ENCODE measurements around the gene CALY.

Gene CALY

GRCh38 chr10:133289761-133290160, 46.9 kb downstream of the CALY start:
- ChIA-PET CTCF (interaction anchor here (0.9 kb wide), 1 partner anchor 12 kb away, joined by 3 read pairs; no protein-coding TSS in a partner anchor), POLR2A (no interaction called here)
- Histone ChIP-seq H3K4me1 (ENCODE audit: control insufficient read depth, insufficient read depth, low read length) (no peaks in the 10 kb centered on the region), H3K4me3 (ENCODE audit: low read depth, low read length) (no peak overlapping the region), H3K36me3 (ENCODE audit: control insufficient read depth in 2 of 2, insufficient read depth in 1 of 2, low read length in 2 of 2) (peaks cover 12 to 80% of the 10 kb centered on the region in 2 experiments), H3K9me3 (ENCODE audit: control insufficient read depth, insufficient read depth, low read depth, low read length) (no peaks in the 10 kb centered on the region), H3K27ac (ENCODE audit: extremely low read depth, low read depth, low read length) (no peak overlapping the region)
- TF ChIP-seq HOXD13 (CRISPR knock-in tag; IDR thresholded peaks at IDR 0.05; ENCODE audit: borderline replicate concordance) (no peak), ZNF48 (tag by site-specific recombination; IDR thresholded peaks at IDR 0.05) (no peak), ZNF23 (tag by site-specific recombination; IDR thresholded peaks at IDR 0.05; ENCODE audit: borderline replicate concordance) (no peak), ZNF362 (tag by site-specific recombination; IDR thresholded peaks at IDR 0.05) (no peak), ZNF155 (tag by site-specific recombination; IDR thresholded peaks at IDR 0.05) (no peak), ZNF639 (tag by site-specific recombination; IDR thresholded peaks at IDR 0.05) (no peak), ZNF324 (tag by site-specific recombination; IDR thresholded peaks at IDR 0.05) (no peak), YY2 (tag by site-specific recombination; IDR thresholded peaks at IDR 0.05) (no peak)
- TF ChIP-seq, protein P1, sequence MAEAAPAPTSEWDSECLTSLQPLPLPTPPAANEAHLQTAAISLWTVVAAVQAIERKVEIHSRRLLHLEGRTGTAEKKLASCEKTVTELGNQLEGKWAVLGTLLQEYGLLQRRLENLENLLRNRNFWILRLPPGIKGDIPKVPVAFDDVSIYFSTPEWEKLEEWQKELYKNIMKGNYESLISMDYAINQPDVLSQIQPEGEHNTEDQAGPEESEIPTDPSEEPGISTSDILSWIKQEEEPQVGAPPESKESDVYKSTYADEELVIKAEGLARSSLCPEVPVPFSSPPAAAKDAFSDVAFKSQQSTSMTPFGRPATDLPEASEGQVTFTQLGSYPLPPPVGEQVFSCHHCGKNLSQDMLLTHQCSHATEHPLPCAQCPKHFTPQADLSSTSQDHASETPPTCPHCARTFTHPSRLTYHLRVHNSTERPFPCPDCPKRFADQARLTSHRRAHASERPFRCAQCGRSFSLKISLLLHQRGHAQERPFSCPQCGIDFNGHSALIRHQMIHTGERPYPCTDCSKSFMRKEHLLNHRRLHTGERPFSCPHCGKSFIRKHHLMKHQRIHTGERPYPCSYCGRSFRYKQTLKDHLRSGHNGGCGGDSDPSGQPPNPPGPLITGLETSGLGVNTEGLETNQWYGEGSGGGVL (tag by site-specific recombination; IDR thresholded peaks at IDR 0.05) = no peak

- Histone ChIP-seq H3K4me1 (ENCODE audit: control insufficient read depth, insufficient read depth, low read length) (no peaks in the 10 kb centered on the region), H3K27ac (ENCODE audit: extremely low read depth, low read depth, low read length) (no peak overlapping the region), H3K36me3 (ENCODE audit: control insufficient read depth in 2 of 2, insufficient read depth in 1 of 2, low read length in 2 of 2) (peaks cover 16 to 80% of the 10 kb centered on the region in 2 experiments), H3K9me3 (ENCODE audit: control insufficient read depth, insufficient read depth, low read depth, low read length) (no peaks in the 10 kb centered on the region), H3K4me3 (ENCODE audit: low read depth, low read length) (no peak overlapping the region)
- POLR2A ChIA-PET = no interaction called here
- CTCF ChIA-PET = no interaction called here
- TF ChIP-seq INSM2 (tag by site-specific recombination; IDR thresholded peaks at IDR 0.05) (no peak), ZNF132 (tag by site-specific recombination; IDR thresholded peaks at IDR 0.05; ENCODE audit: borderline replicate concordance) (no peak), ZNF121 (tag by site-specific recombination; IDR thresholded peaks at IDR 0.05) (no peak), ZNF174 (tag by site-specific recombination; IDR thresholded peaks at IDR 0.05) (no peak), ZNF157 (tag by site-specific recombination; IDR thresholded peaks at IDR 0.05) (no peak), ZNF175 (tag by site-specific recombination; IDR thresholded peaks at IDR 0.05) (no peak), ZNF2 (tag by site-specific recombination; IDR thresholded peaks at IDR 0.05) (no peak), GFI1B (tag by site-specific recombination; IDR thresholded peaks at IDR 0.05) (no peak), ZNF138 (tag by site-specific recombination; IDR thresholded peaks at IDR 0.05; ENCODE audit: borderline replicate concordance) (no peak), ZNF223 (tag by site-specific recombination; IDR thresholded peaks at IDR 0.05) (no peak), ZIC2 (tag by site-specific recombination; IDR thresholded peaks at IDR 0.05) (no peak), ZNF707 (tag by site-specific recombination; IDR thresholded peaks at IDR 0.05) (no peak), YY1 (tag by site-specific recombination; IDR thresholded peaks at IDR 0.05) (no peak), ZNF10 (tag by site-specific recombination; IDR thresholded peaks at IDR 0.05) (no peak)
- TF ChIP-seq, protein P2, sequence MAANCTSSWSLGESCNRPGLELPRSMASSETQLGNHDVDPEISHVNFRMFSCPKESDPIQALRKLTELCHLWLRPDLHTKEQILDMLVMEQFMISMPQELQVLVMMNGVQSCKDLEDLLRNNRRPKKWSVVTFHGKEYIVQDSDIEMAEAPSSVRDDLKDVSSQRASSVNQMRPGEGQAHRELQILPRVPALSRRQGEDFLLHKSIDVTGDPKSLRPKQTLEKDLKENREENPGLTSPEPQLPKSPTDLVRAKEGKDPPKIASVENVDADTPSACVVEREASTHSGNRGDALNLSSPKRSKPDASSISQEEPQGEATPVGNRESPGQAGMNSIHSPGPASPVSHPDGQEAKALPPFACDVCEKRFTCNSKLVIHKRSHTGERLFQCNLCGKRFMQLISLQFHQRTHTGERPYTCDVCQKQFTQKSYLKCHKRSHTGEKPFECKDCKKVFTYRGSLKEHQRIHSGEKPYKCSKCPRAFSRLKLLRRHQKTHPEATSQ (tag by site-specific recombination; IDR thresholded peaks at IDR 0.05) = no peak
- TF ChIP-seq, protein P3, sequence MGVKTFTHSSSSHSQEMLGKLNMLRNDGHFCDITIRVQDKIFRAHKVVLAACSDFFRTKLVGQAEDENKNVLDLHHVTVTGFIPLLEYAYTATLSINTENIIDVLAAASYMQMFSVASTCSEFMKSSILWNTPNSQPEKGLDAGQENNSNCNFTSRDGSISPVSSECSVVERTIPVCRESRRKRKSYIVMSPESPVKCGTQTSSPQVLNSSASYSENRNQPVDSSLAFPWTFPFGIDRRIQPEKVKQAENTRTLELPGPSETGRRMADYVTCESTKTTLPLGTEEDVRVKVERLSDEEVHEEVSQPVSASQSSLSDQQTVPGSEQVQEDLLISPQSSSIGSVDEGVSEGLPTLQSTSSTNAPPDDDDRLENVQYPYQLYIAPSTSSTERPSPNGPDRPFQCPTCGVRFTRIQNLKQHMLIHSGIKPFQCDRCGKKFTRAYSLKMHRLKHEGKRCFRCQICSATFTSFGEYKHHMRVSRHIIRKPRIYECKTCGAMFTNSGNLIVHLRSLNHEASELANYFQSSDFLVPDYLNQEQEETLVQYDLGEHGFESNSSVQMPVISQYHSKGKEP (tag by site-specific recombination; IDR thresholded peaks at IDR 0.05) = no peak
Measured at GRCh38 chr10:133287832-133288500, 48.7 kb downstream of the CALY start.
